Measurements from ENCODE around the gene SDCCAG8.

SDCCAG8 gene

DNA sequence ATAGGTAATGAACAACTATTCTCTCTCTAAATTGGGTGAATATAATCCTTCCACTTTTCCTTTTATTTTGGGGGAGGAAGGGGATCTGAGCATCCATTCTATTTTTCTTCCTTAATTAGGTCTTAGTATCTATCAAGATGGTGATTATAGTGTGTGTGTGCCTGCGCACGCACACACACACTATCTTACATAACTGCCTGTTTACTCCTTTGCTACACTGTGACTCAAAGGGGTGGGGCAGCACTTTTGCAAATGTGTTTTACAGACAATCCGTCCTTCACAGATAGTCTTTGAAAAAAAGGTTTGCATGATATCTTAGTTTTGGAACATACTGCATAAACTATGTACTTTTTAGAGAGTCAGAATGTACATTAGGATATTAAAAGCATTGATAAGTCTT lies 191.5 kb downstream of the SDCCAG8 start:
- H3K27me3 ChIP-seq = no peaks in the 10 kb centered on the region
- H3K4me3 ChIP-seq (ENCODE audit: low read depth, low read length) = no peak overlapping the region
- DNase-seq = no peak
- TF ChIP-seq, protein P1, sequence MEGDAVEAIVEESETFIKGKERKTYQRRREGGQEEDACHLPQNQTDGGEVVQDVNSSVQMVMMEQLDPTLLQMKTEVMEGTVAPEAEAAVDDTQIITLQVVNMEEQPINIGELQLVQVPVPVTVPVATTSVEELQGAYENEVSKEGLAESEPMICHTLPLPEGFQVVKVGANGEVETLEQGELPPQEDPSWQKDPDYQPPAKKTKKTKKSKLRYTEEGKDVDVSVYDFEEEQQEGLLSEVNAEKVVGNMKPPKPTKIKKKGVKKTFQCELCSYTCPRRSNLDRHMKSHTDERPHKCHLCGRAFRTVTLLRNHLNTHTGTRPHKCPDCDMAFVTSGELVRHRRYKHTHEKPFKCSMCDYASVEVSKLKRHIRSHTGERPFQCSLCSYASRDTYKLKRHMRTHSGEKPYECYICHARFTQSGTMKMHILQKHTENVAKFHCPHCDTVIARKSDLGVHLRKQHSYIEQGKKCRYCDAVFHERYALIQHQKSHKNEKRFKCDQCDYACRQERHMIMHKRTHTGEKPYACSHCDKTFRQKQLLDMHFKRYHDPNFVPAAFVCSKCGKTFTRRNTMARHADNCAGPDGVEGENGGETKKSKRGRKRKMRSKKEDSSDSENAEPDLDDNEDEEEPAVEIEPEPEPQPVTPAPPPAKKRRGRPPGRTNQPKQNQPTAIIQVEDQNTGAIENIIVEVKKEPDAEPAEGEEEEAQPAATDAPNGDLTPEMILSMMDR (IDR thresholded peaks at IDR 0.05; ENCODE audit: low read depth, low read length) = no peak
- H3K4me1 ChIP-seq = peaks cover 7% of the 10 kb centered on the region; the same call in 1 of the 2 replicates
- H3K9me3 ChIP-seq = no peaks in the 10 kb centered on the region
- H3K36me3 ChIP-seq = no peaks in the 10 kb centered on the region

DNA sequence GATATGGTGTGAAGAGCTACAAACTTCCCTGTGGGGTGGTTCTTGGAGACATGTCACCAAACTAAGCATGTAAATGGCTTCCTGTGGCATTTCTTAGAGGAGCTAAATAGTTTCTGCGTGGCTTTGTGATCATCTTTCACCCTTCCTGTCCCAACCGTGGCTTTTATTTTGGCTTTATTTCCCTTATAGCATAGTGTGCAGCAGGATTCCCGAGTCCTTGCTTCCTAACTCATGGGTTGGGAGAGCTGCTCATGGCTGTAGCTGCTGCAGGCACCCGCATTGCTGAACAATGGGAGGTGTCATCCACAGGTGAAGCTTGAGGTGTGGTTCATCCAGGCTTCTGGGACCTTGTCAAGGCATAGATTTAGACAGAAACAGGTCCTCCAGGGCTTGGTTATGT lies 192.0 kb downstream of the SDCCAG8 start:
- Histone ChIP-seq H3K4me1 (peaks cover 2% of the 10 kb centered on the region; the same call in 1 of the 2 replicates), H3K9me3 (no peaks in the 10 kb centered on the region), H3K27me3 (no peaks in the 10 kb centered on the region), H3K4me3 (ENCODE audit: low read depth, low read length) (no peak overlapping the region), H3K36me3 (no peaks in the 10 kb centered on the region)
- TF ChIP-seq, protein P1 (IDR thresholded peaks at IDR 0.05; ENCODE audit: low read depth, low read length) = no peak
- DNase-seq = no peak

DNA sequence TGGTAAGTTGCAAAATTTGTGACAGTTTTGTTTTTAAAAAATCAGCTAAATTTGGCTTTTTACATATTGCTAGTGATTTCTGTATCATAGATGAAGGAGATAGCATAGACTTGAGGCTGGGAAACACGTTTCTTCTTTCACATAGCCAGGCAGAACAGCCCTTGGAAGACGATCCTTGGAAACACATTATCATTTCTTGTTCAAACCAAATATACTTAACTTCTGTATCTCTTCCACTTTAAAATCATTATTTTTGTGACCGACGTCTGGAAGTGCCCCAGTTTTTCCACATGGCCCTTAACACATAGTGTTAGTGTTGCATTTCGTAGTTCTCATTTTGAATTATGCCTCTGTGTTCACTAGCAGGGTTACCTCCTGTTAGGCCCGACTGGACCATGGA lies 193.5 kb downstream of the SDCCAG8 start:
- TF ChIP-seq, protein P1 (IDR thresholded peaks at IDR 0.05; ENCODE audit: low read depth, low read length) = no peak
- no peaks in the 10 kb centered on the region for H3K9me3 ChIP-seq
- H3K4me3 ChIP-seq (ENCODE audit: low read depth, low read length) = no peak overlapping the region
- no peaks in the 10 kb centered on the region for H3K36me3 ChIP-seq
- DNase-seq = no peak
- H3K4me1 ChIP-seq = no peaks in the 10 kb centered on the region; the same call in 1 of the 2 replicates
- H3K27me3 ChIP-seq = no peaks in the 10 kb centered on the region

DNA sequence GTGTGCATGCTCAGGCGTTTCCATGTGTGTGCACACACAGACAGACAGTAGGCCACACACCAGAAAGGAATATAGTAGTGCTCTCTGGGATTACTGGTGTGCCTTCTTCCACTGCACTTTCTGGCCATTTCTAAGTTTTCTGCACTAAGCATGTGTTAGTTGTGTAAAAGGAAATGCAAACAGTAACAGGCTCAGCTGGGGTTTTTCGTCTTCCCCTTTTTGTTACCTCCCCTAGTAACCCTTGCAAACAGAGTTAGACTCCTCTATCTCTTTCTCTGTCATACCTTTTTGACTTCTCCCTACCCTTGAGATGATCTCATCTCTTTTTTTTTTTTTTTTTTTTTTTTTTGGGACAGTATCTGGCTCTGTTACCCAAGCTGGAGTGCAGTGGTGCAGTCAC lies 196.3 kb downstream of the SDCCAG8 start:
- TF ChIP-seq, protein P1 (IDR thresholded peaks at IDR 0.05; ENCODE audit: low read depth, low read length) = no peak
- DNase-seq = no peak

DNA sequence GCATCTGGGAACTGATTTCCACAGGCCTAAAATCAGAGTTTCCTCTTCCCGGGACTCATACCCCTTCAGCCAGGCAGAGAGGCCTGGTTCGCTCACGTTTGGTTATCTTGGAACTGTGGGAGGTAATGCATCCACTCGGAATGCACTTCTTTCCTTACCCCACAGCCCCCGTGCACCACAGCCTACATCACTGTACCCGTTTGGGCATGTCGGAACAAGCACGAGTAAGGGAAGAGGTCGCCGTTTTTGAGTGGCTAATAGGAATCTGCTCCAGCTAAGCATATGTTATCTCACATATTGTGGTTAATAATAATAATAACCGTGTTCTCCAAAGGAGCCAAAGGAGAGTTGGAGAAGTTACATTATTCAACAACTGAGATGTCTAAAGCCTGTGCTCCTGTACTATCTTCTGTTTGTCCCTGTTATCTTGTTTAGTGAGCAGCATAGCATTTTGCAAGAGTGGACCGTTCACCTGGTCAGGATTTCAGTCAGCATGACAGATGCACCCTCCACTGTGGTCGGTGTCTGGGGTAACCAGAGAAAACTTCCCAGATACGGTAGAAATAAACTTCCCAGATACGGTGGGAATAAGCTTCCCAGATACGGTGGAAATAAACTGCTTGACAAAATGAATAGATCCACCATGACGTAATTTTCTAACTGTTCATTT lies 198.6 kb downstream of the SDCCAG8 start:
- Histone ChIP-seq H3K36me3 (no peaks in the 10 kb centered on the region), H3K9me3 (no peaks in the 10 kb centered on the region), H3K4me1 (no peaks in the 10 kb centered on the region), H3K27me3 (no peaks in the 10 kb centered on the region), H3K4me3 (ENCODE audit: low read depth, low read length) (no peak overlapping the region)
- TF ChIP-seq, protein P1 (IDR thresholded peaks at IDR 0.05; ENCODE audit: low read depth, low read length) = no peak
- no peak for DNase-seq

More for the DNA sequence above, 196.3 kb downstream of the SDCCAG8 start:
- Histone ChIP-seq H3K4me3 (ENCODE audit: low read depth, low read length) (no peak overlapping the region), H3K27me3 (no peaks in the 10 kb centered on the region), H3K36me3 (no peaks in the 10 kb centered on the region), H3K9me3 (no peaks in the 10 kb centered on the region), H3K4me1 (no peaks in the 10 kb centered on the region; the same call in 1 of the 2 replicates)

Data from BE2C (cell line).